ENCODE measurements around the gene ZFYVE21.

DNA sequence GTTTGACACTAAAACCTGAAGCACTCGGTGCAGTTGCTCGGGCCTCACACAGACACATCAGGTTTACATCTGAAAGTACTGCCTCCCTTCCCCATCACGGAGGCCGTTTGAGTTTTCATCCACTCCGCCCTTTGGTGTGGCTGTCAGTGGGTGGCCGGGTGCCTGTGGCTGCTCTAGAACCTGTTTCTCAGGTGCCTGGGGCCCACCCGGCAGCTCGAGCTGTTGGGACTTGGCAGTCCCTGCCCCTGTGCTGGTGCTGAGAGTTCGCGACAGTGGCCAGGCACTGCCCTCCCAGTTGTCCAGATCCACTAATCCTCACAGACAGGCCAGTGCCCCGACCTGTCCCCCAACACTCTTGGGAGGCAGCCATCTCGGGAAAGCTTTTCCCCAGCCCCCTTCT, 22.7 kb upstream of the ZFYVE21 start:
- TF ChIP-seq CTCF (conservative IDR thresholded peaks at IDR 0.05 in 1 of 2, IDR thresholded peaks at IDR 0.05 in 1 of 2; ENCODE audit: extremely low read depth in 1 of 2, insufficient read depth in 1 of 2, low read depth in 1 of 2, low read length in 2 of 2) (no peak), EZH2 (IDR thresholded peaks at IDR 0.05; ENCODE audit: borderline replicate concordance, low read length) (no peak)
